Breast epithelium (tissue), 3 donors: ENCODE results near the gene SRSF11.

ENCODE experiments used
- POLR2A ChIP-seq: fragments of 450-650 bp; IDR thresholded peaks from one replicate; pipeline ENCODE4 v1.6.1; 2016; ENCODE audit warnings: antibody characterized with exemption, mild to moderate bottlenecking, moderate library complexity
- TF ChIP-seq, protein P1 (sequence below), 3 donors: fragments of 450-650 bp; IDR thresholded peaks; one replicate each; pipeline ENCODE4 v1.5.1; 2016 to 2017; ENCODE audit warnings: antibody characterized with exemption in 3 of 3, mild to moderate bottlenecking in 3 of 3, moderate library complexity in 3 of 3

DNA sequence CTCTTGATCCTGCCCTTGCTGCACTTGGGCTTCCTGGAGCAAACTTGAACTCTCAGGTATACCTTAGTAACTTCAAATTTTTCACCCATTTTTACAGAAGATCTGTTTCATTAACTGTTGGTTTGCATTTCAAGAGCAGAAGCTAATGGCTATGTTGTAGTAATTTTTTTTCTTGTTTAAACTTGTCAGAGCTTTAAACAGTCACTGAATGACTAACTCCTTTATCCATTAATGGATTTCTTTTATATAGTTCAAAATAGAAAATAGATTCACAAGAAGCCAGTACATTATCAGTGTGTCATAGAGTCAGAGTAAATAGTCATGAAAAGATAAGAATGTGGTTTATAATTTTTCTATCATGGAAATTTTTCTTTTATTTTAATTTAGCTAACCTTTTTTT lies 13.6 kb downstream of the SRSF11 start:
- TF ChIP-seq, protein P1, sequence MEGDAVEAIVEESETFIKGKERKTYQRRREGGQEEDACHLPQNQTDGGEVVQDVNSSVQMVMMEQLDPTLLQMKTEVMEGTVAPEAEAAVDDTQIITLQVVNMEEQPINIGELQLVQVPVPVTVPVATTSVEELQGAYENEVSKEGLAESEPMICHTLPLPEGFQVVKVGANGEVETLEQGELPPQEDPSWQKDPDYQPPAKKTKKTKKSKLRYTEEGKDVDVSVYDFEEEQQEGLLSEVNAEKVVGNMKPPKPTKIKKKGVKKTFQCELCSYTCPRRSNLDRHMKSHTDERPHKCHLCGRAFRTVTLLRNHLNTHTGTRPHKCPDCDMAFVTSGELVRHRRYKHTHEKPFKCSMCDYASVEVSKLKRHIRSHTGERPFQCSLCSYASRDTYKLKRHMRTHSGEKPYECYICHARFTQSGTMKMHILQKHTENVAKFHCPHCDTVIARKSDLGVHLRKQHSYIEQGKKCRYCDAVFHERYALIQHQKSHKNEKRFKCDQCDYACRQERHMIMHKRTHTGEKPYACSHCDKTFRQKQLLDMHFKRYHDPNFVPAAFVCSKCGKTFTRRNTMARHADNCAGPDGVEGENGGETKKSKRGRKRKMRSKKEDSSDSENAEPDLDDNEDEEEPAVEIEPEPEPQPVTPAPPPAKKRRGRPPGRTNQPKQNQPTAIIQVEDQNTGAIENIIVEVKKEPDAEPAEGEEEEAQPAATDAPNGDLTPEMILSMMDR (IDR thresholded peaks at IDR 0.05) = no peak
- no peak for TF ChIP-seq POLR2A
